Aorta (tissue), 5 donors: Measurements from ENCODE around the gene ITPK1. TPM values are rescaled to one million over a fixed set of nuclear protein-coding genes. Genes with fewer than 3 reads are reported as not detected.

Experiments used
- ATAC-seq: fragments of 200-7000 bp; cut with Tn5 transposase; one replicate; pipeline ENCODE4 v1.9.1; 2022; ENCODE audit warnings: moderate library complexity; ENCODE audit not compliant: low FRiP score
- DNase-seq, 2 donors: peaks; one replicate each; pipeline ENCODE4 v3.0.0-alpha.2; 2020
- H3K27ac ChIP-seq, 2 donors: one replicate each; pipeline ENCODE4 v1.5.1; 2013; ENCODE audit warnings: low read length in 2 of 2, mild to moderate bottlenecking in 2 of 2, moderate library complexity in 2 of 2, control low read depth in 1 of 2, inconsistent platforms in 1 of 2, low read depth in 1 of 2
- H3K27me3 ChIP-seq, 2 donors: one replicate each; pipeline ENCODE4 v1.6.1; 2013; ENCODE audit warnings: control low read depth in 1 of 2, low read length in 1 of 2, mild to moderate bottlenecking in 1 of 2, moderate library complexity in 1 of 2; ENCODE audit not compliant: insufficient read depth in 2 of 2, control insufficient read depth in 1 of 2
- H3K36me3 ChIP-seq, 2 donors: one replicate each; pipeline ENCODE4 v1.6.1; 2013; ENCODE audit warnings: control low read depth in 1 of 2, low read length in 1 of 2, mild to moderate bottlenecking in 1 of 2; ENCODE audit not compliant: insufficient read depth in 2 of 2, control insufficient read depth in 1 of 2
- H3K4me1 ChIP-seq, 2 donors: one replicate each; pipeline ENCODE4 v1.6.1; 2013; ENCODE audit warnings: low read length in 2 of 2, control low read depth in 1 of 2, mild to moderate bottlenecking in 1 of 2, moderate library complexity in 1 of 2; ENCODE audit not compliant: insufficient read depth in 2 of 2, control insufficient read depth in 1 of 2
- H3K4me3 ChIP-seq, 2 donors: one replicate each; pipeline ENCODE4 v1.5.1; 2013; ENCODE audit warnings: low read length in 2 of 2, control low read depth in 1 of 2, mild to moderate bottlenecking in 1 of 2
- H3K9me3 ChIP-seq: one replicate; pipeline ENCODE4 v1.6.1; 2013; ENCODE audit warnings: mild to moderate bottlenecking, low read length; ENCODE audit not compliant: control insufficient read depth
- WGBS, 2 donors: extraction: QIAGEN DNeasy Blood & Tissue Kit; methylation state at CpG; one replicate each; pipeline ENCODE4 v1.1.7; 2013; 5-methylcytosine and 5-hydroxymethylcytosine counted together
- intact Hi-C, 2 donors: fragments of 100-400 bp; cut with DNase I; formaldehyde crosslinking; loops; one replicate each; pipeline versions ENCODE4 v1.14.2 to v1.15.0; 2022
- polyA plus RNA-seq, 2 donors: library from polyadenylated mRNA; stranded (reverse); fragments of 200-250 nt; gene quantifications; one replicate each; pipeline ENCODE4 v1.2.3, GENCODE V29; 2013
- total RNA-seq, 2 donors: library from RNA; stranded (reverse); fragmentation: NEBNext Ultra II Directional; extraction: Animal tissue kit (Norgen Biotek cat#: 25700); gene quantifications; one replicate each; pipeline ENCODE4 v1.2.1, GENCODE V29; 2021
- donor health status: healthy with polysubstance abuse.
- donor health status: Bipolar disorder and iron deficiency.
- donor health status: DM: no; HTN: no; CAD: no.
- donor health status: DM: no; HTN: no; CAD: no.
- donor health status: DM: yes; HTN: yes; CAD: no.

ITPK1 gene
- total and polyA plus RNA-seq, 4 donors = 39.7 to 69.5 (median 54.2) TPM

DNA sequence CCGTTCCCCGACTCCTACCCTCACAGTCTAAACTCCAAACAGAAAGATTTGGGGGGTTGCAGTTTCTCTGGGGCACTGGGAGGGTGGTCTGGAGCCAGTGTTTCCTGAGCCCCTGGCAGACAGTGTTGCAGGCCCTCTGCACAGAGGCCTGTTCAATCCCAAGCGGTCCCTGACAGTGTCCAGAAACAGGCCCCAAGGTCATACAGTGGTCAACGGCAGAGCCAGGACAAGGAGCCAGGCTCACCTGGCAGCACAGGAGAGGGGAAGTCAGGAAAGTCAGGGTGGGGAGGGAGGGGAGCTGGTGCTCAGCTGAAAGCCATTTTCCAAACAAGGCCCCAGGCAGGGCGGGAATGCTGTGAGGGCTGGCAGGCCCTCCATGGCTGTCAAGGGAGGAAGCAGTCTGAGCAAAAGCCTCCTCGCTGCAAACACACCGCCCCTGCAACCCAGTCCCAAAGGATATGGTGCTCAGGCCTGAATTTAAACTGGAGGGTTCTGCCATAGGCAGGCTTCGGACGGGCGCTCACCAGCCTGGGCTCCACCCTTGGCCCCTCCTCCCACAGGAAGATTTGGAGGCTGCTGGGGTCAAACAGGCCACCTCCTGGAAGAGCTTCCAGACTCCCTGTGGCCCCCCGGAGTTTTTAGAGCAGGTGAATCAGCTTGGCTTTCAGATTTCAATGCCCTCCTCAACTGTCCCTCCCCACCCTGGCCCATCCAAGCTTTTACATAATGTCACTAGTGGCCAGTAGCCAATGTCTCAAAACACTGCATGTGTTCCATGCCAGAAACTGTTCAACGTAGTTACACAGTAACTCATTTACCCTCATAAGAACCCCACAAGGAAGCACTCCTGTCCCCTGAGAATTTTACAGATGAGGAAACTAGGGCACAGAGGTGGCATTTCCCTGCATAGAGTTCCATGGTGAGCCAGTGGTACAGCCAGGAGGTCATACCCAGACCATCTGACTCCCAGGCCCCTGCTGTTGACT lies 151.3 kb downstream of the ITPK1 start:
- ATAC-seq = peak; percentile 21
- WGBS, 2 donors = 59 to 62% methylated on average over 12 of the region's 12 CpGs

DNA sequence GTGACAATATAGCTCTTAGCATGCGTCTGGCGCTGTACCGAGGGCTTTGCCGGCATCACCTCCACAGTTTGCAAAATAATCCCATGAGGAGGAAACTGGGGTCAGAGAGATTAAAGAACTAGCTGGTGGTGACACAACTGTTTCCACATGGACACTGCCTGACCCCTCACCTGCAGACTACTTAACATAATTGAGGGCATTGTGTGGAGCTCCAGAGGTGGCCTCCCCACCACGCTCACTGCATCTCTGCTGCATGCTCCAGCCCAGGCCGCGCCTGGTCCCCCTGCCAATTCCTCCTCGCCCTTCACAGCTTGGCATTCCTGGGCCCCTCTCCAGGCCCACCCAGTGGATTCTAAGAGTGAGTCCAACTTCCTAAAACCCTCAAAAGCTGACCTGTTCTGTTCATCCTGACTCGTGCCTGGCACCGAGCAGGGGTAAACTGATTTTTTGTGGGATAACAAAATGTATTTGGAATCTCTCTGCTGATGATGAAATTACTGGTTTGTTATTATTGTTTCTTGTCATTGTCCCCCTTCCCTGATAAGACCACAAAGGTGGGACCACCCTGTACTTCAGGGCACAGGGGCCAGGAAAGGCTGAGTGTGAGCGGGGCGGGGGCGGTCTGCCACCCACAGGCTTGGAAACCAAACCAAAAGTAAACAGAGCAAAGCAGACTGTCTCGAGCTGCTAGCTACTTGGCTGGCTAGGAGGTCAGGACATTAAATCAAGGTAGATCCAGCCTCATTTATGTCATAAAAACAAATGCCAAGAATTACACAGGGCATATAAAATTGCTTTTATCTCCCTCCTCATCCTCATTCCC lies 152.2 kb downstream of the ITPK1 start:
- Histone ChIP-seq H3K4me1 (no peaks in the 10 kb centered on the region), H3K27ac (no peak overlapping the region), H3K36me3 (no peaks in the 10 kb centered on the region), H3K4me3 (no peak overlapping the region), H3K9me3 (no peaks in the 10 kb centered on the region), H3K27me3 (no peaks in the 10 kb centered on the region)
- ATAC-seq (no peak), DNase-seq (peak; percentile 14 to 35)
- intact Hi-C loops = no loop called here
- WGBS, 2 donors = 41 to 47% methylated on average over 14 of the region's 14 CpGs

More for the DNA sequence above, 151.3 kb downstream of the ITPK1 start:
- H3K4me1 ChIP-seq = no peaks in the 10 kb centered on the region
- H3K4me3 ChIP-seq = no peak overlapping the region
- H3K9me3 ChIP-seq = no peaks in the 10 kb centered on the region
- no peaks in the 10 kb centered on the region for H3K36me3 ChIP-seq
- peak; percentile 31 to 40 for DNase-seq
- intact Hi-C loops = no loop called here
- H3K27ac ChIP-seq = no peak overlapping the region
- no peaks in the 10 kb centered on the region for H3K27me3 ChIP-seq

DNA sequence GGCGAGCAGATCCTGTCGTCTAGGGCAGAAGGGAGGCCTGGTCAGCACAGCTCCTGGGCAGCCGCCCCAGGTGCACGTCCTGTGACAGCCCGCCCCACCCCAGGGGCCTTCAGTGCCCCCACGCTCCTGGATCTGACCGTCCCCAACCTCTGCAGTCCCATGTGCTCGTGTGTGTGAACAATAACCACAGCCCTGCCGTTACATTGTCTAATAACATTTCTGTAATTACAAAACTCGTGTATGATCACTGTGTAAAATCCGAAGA lies 153.0 kb downstream of the ITPK1 start:
- 94 to 95% methylated on average over 11 of the region's 11 CpGs for WGBS, 2 donors
- peak in 1 of 2 donors; percentile 68 for DNase-seq
- Histone ChIP-seq H3K36me3 (no peaks in the 10 kb centered on the region), H3K27ac (no peak overlapping the region), H3K9me3 (no peaks in the 10 kb centered on the region), H3K4me1 (no peaks in the 10 kb centered on the region), H3K27me3 (no peaks in the 10 kb centered on the region), H3K4me3 (no peak overlapping the region)
- no peak for ATAC-seq
- intact Hi-C loops = no loop called here

DNA sequence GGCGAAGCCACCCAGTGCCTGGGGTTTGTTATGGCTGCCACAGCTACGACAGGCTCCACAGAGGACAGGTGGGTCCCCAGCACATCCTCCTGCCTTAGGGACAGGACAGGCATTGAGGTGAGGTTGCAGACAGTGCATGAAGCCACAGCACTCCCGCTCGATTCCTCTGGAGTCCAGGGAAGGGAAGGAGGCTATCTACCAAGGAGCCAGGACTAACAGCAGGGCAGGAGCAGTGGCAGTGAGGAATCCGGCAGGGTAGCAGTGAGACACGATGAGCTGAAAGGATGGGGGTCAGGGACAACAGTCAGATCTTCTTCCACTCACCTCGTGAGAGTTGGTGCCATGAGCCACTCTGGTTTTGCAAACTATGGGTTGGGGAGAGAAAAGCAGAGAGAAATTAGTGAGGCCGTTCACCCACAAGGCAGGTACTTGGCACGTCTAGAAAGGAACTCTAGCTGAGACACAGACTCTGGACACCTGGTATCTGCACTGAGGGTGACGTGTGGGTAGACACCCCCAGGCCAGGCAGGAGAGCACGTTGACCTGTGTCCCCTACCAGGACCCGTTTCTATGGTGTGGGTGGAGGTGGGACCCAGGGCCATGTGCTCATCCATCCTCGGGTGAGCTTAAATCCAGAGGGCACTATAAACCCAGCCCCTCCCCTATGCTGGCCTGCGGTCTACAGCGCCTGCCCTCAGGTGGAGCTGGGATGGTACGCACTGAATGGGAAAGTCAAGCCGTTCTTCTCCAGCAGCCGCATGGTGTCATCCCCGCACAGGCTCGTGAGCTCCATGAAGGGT lies 153.5 kb downstream of the ITPK1 start:
- no peak overlapping the region for H3K27ac ChIP-seq
- peak; percentile 24 to 33 for DNase-seq
- no peak overlapping the region for H3K4me3 ChIP-seq
- WGBS, 2 donors = 94 to 96% methylated on average over 20 of the region's 20 CpGs
- no peaks in the 10 kb centered on the region for H3K27me3 ChIP-seq
- intact Hi-C loops = no loop called here
- no peaks in the 10 kb centered on the region for H3K9me3 ChIP-seq
- no peaks in the 10 kb centered on the region for H3K4me1 ChIP-seq
- no peaks in the 10 kb centered on the region for H3K36me3 ChIP-seq
- ATAC-seq = no peak

DNA sequence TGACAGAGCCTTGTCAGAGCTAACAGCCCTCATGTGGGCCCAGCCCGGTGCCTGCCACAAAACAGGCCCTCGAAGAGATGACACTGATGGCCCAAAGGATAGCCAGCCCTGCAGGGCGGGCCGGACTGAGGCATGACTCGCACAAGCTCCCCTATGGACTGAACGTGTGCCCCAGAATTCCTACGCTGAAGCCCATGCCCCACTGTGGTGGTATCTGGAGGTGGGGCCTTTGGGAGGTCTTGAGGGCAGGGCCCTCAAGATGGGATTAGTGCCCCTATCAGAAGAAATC lies 154.2 kb downstream of the ITPK1 start:
- 94 to 95% methylated on average over 7 of the region's 7 CpGs for WGBS, 2 donors
- Histone ChIP-seq H3K9me3 (no peaks in the 10 kb centered on the region), H3K4me3 (no peak overlapping the region), H3K4me1 (no peaks in the 10 kb centered on the region), H3K36me3 (no peaks in the 10 kb centered on the region), H3K27ac (no peak overlapping the region), H3K27me3 (no peaks in the 10 kb centered on the region)
- intact Hi-C loops = no loop called here
- DNase-seq = peak in 1 of 2 donors; percentile 21
- no peak for ATAC-seq

DNA sequence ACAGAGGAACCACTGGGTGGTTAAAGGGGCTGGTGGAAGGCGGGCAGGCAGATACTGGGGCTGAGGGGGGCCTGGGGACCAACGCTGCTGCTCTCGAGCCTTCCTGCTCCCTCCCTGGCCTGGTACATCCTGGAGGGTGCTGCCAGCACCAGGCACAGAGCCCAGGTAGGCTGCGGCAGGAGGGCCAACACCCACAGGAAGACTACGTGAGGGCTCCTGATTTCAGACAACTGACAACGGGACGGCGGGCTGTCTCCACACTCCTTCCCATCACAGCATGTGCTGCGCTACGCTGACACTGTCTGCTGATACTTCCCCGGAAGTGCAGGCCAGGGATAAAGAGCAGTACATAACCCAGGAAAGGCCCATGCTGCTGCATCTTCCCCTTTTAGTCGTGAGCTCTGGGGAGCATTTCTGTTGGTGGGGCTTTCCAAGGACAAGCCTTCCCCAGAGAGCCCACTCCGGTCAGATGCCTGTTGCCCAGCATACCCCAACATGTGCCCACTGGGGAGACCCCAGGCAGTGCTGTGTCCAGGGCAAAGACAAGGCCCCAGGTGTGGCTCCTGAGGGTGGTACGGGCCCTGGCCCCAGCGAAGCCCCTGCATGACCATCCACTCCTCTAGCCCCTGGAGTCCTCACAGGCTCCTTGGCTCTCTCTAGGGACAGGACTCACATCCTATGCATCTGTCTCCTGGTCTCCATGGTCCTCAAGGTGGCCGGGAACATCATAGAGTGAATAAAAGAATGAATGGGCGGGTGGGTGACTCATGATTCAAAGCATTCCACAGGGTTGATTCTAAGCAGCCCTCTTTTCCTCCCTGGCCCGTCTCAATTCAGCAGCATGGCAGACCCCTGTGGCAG lies 154.8 kb downstream of the ITPK1 start:
- Histone ChIP-seq H3K36me3 (no peaks in the 10 kb centered on the region), H3K9me3 (no peaks in the 10 kb centered on the region), H3K4me3 (no peak overlapping the region), H3K4me1 (no peaks in the 10 kb centered on the region), H3K27ac (no peak overlapping the region), H3K27me3 (no peaks in the 10 kb centered on the region)
- no peak for ATAC-seq
- intact Hi-C loops = no loop called here
- DNase-seq = peak in 1 of 2 donors; percentile 23
- WGBS, 2 donors = 91 to 92% methylated on average over 18 of the region's 18 CpGs

DNA sequence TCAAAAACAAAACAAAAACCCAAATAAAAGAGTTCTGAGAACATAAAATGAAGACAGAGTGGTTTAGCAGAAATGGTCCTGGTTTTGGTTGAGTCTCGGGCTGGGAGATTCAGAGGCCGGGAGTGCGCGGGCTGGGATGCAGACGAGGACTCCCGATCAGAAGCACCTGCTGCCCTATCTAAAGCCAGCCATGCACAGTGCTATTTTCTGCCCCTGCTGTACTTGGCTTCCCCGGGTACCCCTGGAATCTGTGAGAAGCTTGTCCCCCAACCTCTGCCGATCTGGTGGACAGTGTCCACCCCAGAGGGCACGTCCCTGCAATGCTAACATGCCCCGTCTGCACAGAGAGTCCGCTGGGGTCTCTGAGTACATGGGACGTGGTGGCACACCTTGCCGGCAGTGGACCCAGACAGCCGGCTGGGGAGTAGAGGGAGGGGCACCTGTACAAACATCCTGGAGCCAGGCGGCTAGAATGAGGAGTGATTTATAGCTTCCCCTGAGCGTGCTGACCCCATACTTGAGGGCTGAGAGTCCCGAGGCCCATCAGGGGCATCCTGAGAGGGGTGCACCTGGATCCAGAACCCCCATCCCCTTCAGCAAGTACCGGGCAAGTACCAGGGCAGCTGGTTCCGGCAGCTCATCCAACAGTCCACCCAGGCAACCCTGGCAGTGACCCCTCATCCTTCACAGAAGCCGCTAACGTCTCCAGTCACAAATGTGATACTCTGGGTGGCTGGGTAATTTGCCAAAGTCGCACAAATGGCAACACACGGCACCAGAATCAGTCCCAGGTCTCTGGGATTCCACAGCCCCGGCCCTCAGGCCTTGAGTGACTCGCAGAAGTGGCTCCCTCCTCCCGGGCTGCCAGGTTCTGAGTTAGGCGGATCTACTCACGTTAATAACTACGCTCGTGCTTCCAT lies 155.7 kb downstream of the ITPK1 start:
- H3K36me3 ChIP-seq = no peaks in the 10 kb centered on the region
- H3K9me3 ChIP-seq = no peaks in the 10 kb centered on the region
- intact Hi-C loops = no loop called here
- DNase-seq = peak in 1 of 2 donors; percentile 25
- H3K4me1 ChIP-seq = no peaks in the 10 kb centered on the region
- H3K27me3 ChIP-seq = no peaks in the 10 kb centered on the region
- 93% methylated on average over 30 of the region's 30 CpGs for WGBS, 2 donors
- H3K4me3 ChIP-seq = no peak overlapping the region
- ATAC-seq = no peak
- H3K27ac ChIP-seq = no peak overlapping the region
